Body of pancreas (tissue), 4 donors: Measurements from ENCODE around the gene DIS3.

Experiments
- POLR2A ChIP-seq, 3 donors: fragments of 450-650 bp; IDR thresholded peaks; one replicate each; pipeline ENCODE4 v1.6.1; 2016; ENCODE audit warnings: antibody characterized with exemption in 3 of 3, mild to moderate bottlenecking in 2 of 3
- TF ChIP-seq, protein P1 (sequence below), 7 experiments: fragments of 450-650 bp in 4 of 7; fragments of 200-600 bp in 3 of 7; sonication (generic) in 3 of 7; IDR thresholded peaks; one replicate each; pipeline ENCODE4 v1.5.1; 2016 to 2019; ENCODE audit warnings: antibody characterized with exemption in 7 of 7

DNA sequence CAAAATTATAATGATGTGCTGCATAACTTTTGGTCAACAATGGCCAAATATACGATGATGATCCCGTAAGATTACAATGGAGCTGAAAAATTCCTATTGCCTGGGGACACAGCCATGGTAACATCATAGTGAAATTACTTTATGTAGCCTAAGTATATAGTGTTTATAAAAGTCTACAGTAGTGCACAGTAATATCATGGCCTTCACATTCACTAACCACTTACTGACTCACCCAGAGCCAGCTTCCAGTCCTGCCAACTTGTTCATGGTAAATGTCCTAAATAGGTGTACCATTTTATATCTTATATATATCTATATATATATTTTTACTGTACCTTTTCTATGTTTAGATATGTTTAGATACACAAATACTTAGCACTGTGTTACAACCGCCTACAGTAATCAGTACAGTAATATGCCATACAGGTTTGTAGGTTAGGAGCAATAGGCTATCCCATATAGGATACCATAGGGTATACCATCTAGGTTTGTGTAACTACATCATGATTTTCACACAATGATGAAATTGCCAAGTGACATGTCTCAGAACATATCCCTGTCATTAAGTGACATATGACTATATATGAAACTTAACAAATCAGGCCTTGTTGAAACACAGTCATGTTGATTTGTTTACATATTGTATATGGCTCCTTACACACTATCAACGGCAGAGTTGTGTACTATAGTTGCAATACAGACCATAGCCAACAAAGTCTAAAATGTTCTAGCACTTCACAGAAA lies 23.7 kb downstream of the DIS3 start:
- TF ChIP-seq POLR2A (IDR thresholded peaks at IDR 0.05) = no peak
- TF ChIP-seq, protein P1, sequence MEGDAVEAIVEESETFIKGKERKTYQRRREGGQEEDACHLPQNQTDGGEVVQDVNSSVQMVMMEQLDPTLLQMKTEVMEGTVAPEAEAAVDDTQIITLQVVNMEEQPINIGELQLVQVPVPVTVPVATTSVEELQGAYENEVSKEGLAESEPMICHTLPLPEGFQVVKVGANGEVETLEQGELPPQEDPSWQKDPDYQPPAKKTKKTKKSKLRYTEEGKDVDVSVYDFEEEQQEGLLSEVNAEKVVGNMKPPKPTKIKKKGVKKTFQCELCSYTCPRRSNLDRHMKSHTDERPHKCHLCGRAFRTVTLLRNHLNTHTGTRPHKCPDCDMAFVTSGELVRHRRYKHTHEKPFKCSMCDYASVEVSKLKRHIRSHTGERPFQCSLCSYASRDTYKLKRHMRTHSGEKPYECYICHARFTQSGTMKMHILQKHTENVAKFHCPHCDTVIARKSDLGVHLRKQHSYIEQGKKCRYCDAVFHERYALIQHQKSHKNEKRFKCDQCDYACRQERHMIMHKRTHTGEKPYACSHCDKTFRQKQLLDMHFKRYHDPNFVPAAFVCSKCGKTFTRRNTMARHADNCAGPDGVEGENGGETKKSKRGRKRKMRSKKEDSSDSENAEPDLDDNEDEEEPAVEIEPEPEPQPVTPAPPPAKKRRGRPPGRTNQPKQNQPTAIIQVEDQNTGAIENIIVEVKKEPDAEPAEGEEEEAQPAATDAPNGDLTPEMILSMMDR (IDR thresholded peaks at IDR 0.05) = no peak
